HG02852 (cell line): ENCODE measurements around the gene SH3BGRL.
"Not testable (repeated sequence)": the region's sequence is repeated elsewhere in the genome, so short reads cannot be mapped to it uniquely, and the experiment has no call there.

ENCODE experiments used
- ATAC-seq: cut with Tn5 transposase; IDR thresholded peaks from one replicate; pipeline ENCODE4 v1.9.1; 2021; ENCODE audit warnings: mild to moderate bottlenecking, moderate library complexity; ENCODE audit not compliant: unreplicated experiment

SH3BGRL gene

DNA sequence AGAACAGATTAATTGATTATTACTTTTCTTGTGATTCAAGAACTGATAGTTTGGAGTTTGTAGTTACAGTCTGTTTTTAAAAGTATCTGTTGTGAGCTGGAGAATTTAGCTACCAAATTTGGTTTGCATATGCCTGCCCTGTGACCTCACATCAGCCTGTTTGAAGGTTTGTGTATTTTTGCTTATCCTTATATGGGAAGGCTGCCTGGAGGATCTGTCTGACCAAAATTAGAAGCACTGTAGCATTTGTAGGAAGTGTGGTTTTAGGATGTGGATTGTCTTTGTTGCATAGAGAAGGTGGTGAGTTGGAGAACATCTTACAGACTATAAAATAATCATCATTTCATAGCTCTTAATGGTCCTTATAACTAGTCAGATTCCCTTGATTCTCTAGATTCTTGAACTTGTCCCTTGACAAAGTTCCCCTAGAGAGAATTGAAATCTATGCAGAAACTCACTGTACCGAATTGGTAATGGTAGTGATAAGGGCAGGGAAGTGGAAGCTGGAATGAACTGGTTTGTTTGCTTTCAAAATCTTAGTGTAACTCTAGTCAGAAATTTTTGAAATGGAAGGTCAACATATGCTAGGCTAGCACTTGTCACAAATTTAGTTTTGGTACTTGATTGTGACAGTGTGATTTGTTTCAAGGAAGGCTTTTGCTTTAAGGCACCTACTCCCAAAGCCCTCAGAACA lies 57.3 kb downstream of the SH3BGRL start:
- no peak for ATAC-seq

DNA sequence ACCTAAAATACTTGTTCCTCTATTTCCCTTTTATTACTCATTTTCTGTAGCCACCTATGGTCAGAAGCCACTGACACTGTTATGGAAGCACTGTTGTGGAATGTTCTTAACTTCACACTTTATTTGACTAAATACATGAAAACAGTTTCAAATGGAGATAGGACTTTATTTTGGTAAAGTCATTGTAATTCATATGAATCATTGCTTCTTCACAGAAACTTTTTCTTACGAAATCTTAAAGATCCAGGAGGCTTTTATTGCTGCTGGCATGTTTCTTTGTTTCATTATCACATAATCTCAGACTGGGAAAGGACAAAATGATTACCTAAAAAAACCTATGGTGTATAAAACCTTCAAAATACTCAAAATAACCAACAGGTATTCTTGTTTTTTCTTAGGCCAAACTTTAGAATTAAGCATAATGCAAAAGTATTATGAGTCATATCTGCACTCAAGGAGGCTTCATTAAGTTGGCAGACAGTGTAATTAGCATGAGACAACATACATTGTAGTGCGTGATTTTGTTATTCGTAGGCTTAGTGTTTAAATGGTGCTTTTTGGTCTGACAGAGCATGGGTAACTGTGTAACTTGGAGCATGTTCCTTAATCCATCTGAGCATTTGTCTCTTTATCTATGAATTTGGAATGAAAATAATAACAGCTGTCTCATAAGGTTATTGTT lies 58.0 kb downstream of the SH3BGRL start:
- ATAC-seq, result no peak

DNA sequence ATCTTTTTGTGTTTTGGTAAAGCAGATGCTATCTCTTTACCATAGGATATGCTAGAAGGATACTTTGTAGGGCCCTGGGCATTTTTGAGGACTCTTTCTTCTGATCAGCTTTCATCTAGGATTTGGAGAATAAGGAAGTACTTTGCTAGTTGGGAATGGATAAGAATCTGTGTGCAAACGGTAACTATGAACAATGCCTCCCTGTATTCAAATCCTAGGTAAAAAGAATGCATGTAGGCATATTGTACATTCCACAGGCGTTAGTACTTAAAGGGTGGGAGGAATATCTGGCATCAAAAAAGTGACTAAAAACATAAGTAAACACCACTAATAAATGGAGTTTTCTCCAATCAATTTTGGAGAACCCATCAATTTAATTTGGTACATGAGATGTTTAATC lies 59.7 kb downstream of the SH3BGRL start:
- ATAC-seq, result no peak

- no peak for ATAC-seq
Observed at GRCh38 chrX:81263059-81263458, 61.2 kb downstream of the SH3BGRL start.

GRCh38 chrX:81278616-81279015 lies 76.7 kb downstream of the SH3BGRL start:
- ATAC-seq, result no peak

- no peak for ATAC-seq
Observed at GRCh38 chrX:81280148-81280547, 78.2 kb downstream of the SH3BGRL start.

- no peak for ATAC-seq
Observed at GRCh38 chrX:81286075-81286474, 84.2 kb downstream of the SH3BGRL start.

- ATAC-seq, result no peak
Observed at GRCh38 chrX:81286608-81287007, 84.7 kb downstream of the SH3BGRL start.

GRCh38 chrX:81291996-81292395 lies 90.1 kb downstream of the SH3BGRL start:
- no peak for ATAC-seq

DNA sequence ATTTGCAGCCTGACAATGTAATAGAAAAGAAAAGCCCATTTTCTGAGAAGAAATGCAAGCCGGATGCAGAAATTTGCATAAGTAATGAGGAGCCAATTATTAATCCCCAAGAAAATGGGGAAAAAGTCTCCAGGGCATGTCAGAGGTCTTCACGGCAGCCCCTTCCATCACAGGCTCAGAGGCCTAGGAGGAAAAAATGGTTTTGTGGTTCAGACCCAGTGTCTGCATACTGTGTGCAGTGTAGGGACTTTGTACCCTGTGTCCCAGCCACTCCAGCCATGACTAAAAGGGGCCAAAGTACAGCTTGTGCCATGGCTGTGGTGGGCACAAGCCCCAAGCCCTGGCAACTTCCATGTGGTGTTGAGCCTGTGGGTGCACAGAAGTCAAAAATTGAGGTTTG lies 92.2 kb downstream of the SH3BGRL start:
- ATAC-seq, result no peak

GRCh38 chrX:81301877-81302276 lies 100.0 kb downstream of the SH3BGRL start:
- no peak for ATAC-seq

DNA sequence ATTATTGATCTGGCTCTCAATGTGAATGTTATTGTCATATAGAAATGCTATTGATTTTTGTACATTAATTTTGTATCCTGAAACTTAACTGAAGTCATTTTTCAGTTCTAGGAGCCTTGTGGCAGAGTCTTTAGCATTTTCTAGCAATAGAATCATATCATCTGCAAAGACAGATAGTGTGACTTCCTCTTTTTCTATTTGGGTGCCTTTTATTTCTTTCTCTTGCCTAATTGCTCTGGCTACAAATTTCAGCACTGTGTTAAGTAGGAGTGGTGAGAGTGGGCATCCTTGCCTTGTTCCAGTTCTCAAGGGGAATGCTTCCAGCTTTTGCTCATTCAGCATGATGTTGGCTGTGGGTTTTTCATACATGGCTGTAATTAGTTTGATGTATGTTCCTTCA lies 102.7 kb downstream of the SH3BGRL start:
- no peak for ATAC-seq

- no peak for ATAC-seq
Observed at GRCh38 chrX:81305240-81305639, 103.3 kb downstream of the SH3BGRL start.

DNA sequence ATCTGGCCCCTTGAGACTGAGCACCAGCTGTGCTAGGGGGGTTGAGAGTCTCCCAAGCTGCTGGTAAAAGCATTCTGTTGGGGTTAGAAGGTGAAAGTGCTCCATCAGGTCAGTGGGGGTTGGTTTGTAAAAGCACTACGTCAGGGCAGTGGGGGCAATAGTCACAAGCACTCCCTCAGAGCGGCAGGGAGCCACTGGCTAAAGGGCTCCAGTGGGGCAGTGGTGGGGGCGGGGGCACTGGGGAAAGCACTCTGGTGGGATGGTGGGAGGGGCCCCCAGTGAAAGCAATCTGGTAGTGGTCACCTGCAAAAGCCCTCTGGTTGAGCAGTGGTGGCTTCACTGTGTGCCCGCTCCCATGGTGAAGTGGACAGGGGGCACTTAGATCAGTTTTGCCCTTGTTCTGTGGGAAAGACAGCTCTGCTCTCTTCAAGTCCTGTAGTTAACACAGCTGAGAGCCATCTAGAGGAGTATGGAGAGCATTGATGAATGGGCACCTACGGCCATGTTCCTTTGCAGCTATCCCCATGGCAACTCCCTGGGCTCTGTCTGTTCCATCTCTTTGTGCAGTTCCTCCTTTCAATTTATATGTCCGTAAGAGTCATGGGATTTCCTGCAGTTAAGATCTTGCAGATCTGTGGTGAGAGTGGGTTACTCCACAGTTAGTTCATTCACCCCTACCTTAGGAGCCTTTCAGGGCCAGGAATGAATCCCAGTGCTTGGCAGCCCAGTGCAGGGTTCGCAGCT lies 106.4 kb downstream of the SH3BGRL start:
- ATAC-seq, result no peak

DNA sequence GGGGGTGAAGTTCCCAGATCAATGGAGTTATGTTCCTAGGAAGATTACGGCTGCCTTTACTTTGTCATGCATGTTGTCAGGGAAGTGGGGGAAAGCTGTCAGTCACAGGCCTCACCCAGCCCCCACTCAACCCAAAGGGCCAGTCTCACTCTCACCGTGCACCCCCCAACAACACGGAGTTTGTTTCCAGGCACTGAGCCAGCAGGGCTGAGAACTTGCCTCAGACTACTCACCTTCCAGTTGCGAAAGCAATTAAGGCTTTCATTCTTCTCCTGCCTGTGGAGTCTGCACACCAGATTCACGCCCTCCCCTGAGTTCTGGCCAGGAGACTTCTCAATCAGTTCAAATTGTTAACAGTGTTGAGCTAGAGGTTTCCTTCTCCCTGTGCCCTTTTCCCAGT lies 114.3 kb downstream of the SH3BGRL start:
- no peak for ATAC-seq

DNA sequence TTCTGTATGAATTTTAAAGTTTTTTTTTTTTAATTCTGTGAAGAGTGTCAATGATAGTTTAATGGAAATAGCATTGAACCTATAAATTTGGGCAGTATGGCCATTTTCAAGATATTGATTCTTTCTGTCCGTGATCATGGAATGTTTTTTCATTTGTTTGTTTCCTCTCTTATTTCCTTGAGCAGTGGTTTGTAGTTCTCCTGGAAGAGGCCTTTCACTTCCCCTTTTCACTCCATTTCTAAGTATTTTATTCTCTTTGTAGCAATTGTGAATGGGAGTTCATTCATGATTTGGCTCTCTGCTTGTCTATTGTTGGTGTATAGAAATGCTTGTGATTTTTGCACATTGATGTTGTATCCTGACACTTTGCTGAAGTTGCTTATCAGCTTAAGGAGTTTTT lies 129.8 kb downstream of the SH3BGRL start:
- ATAC-seq, result not testable (repeated sequence)

DNA sequence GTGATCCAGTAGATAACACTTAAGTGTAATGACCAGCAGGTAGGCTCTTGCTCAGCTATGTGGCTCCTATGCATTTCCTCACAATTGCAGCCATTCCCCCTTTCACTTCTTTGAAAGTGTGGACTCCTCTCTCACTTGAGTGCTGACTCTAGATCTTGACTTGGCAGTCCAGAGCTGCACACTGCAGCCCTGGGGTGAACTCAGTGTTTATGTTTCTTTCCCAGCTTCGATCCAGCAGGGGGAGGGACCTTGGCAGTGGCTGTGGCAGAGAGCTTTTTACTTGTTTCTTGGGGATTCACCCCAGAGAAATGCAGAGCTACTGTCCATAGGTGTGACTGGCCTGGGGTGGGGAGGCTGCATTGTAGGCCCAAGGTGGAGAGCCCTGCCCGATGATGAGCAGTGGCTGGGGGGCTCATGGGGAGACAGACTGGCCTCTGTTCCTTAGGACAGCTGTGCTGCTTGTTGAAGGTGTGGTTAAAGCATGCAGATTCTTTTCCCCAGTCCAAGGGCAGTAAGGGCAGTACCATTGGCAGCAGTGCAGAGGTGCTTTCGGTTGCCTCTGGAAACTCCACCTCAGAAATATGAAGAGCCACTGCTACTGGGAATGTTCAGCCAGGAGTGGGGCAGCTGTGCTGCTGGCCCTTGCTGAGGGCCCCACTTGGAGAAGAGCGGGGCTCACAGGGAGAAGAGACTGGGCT lies 134.7 kb downstream of the SH3BGRL start:
- ATAC-seq, result no peak

GRCh38 chrX:81337805-81338204 lies 135.9 kb downstream of the SH3BGRL start:
- ATAC-seq, result no peak

DNA sequence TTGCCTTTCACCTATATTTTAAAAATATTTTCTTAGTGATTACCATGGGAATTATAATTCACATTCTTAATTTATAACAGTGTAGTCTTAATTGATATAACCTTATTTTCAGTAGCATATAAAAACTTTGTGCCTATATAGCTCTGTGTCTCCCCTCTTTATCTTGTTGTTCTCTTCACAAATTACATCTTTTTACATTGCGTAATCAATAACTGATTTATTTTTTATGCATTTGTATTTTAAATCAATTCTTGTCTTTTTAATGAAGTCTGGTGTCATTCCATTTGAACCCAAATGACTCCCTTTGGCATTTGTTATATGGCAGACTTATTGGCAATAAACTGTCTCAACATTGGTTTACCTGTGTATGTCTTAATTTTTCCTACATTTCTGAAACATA lies 137.0 kb downstream of the SH3BGRL start:
- no peak for ATAC-seq

GRCh38 chrX:81345296-81345695 lies 143.4 kb downstream of the SH3BGRL start:
- ATAC-seq, result not testable (repeated sequence)
